NK-92 treated with Interleukin-12 subunit alpha and Interleukin-12 subunit beta, amount 100 ng/mL, for 24 hours (cell line): Measurements from ENCODE around the gene NUBPL.
"Not testable (repeated sequence)": the region's sequence is repeated elsewhere in the genome, so short reads cannot be mapped to it uniquely, and the experiment has no call there.

Experiments
- DNase-seq: peaks from one replicate; lab custom pipeline; 2025; lab: John Stamatoyannopoulos, UW

The NUBPL gene

DNA sequence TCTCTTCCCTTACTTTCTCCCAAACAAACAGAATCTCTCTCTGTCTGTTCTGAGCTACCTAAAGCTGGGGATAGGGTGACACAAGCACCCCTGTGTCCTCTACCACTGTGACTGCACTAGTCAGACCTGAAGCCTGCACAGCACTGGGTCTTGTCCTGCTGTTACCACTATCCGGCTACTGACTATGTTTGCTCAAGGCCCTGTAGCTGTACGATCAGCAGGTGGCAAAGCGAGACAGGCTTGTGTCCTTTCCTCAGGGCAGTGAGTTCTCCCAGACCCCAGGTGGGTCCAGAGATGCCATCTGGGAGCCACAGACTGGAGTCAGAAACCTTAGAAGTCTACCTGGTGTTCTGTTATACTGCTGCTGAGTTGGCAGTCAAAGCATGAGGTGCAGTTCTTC lies 116.4 kb downstream of the NUBPL start:
- DNase-seq = no peak

- DNase-seq = no peak
These were observed 117.4 kb downstream of the NUBPL start for GRCh38 chr14:31678421-31679249.

GRCh38 chr14:31682768-31683167 lies 121.6 kb downstream of the NUBPL start:
- no peak for DNase-seq

GRCh38 chr14:31687726-31688125 lies 126.5 kb downstream of the NUBPL start:
- DNase-seq = no peak

GRCh38 chr14:31690056-31690455 lies 128.9 kb downstream of the NUBPL start:
- no peak for DNase-seq

DNA sequence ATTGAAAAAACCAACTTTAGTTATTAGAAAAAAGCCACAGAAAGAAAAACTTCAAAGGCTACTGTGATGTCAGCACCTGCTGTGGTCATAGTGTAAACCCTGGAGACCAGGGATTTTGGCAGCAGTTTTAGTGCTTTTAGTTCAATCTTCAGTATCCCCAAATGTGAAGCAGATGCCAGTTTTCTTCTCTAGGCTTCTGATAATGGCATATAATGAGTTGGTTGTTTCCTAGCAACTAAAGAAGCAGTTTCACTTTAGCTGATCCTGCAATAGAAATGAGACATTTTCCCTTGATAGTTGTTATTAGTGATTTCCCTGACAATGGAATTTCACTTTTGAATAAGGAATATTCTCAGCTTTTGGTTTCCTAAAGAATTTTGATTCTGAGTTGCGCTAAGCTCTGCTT lies 131.2 kb downstream of the NUBPL start:
- DNase-seq = no peak

DNA sequence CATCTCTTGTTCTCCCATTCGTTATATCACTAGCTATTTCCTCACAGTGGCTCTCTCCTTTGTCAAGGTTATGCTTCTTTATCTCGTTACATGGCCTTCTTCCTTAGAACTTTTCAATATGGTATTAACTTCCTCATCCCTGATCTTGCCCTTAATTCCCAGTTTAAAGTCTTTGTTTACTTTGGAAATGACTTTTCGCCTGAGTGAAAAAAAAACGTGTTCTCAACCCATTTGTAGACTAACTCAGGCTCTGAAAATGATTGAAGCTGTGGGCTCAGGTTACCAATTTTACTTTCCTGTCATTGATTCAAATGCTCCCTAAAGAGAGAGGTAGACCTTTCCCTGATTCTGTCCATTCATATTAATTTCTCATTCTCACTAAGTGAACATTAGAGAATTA lies 135.2 kb downstream of the NUBPL start:
- DNase-seq = no peak

- no peak for DNase-seq
These were observed 138.6 kb downstream of the NUBPL start for GRCh38 chr14:31699809-31700208.

DNA sequence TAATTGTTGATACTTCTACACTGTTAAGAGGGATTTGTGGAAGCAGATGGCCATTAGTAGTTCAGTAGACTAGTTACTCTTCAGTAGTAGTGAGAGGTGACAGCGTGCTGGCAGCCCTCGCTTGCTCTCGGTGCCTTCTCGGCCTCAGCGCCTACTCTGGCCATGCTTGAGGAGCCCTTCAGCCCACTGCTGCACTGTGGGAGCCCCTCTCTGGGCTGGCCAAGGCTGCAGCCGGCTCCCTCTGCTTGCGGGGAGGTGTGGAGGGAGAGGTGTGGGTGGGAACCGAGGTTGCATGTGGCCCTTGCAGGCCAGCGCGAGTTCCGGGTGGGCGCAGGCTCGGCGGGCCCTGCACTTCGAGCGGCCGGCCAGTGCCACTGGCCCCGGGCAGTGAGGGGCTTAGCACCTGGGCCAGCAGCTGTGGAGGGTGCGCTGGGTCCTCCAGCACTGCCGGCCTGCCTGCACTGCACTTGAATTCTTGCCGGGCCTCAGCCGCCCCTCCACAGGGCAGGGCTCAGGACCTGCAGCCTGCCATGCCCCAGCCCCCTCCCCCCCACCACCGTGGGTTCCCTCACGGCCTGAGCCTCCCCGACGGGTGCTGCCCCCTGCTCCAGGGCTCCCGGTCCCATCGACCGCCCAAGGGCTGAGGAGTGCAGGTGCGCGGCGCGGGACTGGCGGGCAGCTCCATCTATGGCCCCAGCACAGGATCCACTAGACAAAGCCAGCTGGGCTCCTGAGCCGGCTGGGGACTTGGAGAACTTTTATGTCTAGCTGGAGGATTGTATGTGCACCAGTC lies 139.3 kb downstream of the NUBPL start:
- no peak for DNase-seq

DNA sequence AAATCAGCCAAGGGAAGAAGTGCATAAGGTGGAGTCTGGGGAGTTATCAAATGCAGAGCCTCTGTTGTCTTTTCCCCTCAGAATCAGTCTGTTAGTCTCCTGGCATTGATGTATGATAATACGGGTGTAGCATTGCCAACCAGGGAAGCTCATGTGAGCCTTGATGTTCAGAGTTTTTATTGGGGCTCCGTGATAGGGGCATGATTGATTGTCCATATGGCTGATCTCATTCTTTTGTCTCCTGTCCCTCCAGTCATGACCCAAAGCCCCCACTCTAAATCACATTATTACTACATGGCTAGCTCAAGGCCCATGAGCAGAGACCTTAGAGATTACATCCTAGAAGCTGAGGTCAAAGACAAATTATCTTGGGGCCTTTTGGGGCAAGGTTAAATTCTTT lies 140.9 kb downstream of the NUBPL start:
- no peak for DNase-seq

DNA sequence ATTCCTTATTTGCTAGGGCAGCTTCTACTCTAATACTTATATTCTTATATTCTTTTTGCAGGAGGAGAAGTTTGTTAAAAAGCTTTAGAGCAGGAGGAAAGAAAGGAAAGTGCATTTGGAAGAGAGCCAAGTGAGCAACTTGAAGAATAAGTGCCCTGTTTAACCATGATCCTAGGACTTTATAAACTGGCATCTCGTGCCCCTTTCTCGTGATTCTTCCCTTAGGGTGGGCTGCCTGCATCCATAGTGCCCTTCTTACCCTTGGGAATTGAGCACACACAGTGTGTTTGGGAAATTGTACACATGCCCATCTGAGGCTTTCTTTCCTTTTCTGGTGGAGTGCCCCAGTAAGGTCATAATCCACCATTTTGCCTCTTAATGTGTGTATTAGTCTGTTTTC lies 141.9 kb downstream of the NUBPL start:
- no peak for DNase-seq

- DNase-seq = no peak
These were observed 144.5 kb downstream of the NUBPL start for GRCh38 chr14:31705731-31706130.

DNA sequence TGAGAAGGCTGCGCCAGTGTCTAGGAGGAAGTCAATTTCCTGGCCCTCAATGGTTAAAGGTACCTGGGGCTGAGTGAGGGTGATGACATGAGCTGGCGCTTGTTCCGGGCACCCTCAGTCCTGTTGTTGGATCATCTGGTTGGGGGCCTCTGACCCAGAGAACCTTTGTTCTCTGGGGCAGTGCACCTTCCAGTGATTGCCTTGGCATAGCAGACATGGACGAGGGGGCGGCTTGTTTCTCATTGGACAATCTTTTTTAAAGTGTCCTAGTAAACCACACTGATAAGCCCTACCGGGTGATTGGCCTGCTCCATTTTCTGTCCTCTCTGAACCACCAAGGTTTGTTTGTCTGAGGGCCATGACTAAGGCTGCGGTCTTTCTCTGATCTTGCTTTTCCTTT lies 147.5 kb downstream of the NUBPL start:
- DNase-seq = not testable (repeated sequence)

- DNase-seq = no peak
These were observed 151.3 kb downstream of the NUBPL start for GRCh38 chr14:31712244-31713127.

DNA sequence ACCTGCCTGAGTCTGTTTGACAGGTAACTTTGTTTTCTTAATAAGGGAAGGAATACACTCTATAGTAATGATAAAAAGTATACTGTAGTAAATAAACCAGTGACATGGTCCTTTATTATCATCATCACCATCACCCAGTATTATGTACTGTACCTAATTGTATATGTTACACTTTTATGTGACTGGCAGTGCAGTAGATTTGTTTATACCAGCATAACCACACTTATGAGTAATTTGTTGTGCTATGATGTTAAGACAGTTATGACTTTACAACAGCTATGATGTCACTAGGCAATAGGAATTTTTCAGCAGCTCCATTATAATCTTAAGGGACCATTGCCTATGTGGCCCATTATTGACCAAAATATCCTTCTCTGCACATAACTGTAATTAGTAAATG lies 155.0 kb downstream of the NUBPL start:
- no peak for DNase-seq

GRCh38 chr14:31717294-31718085 lies 156.3 kb downstream of the NUBPL start:
- no peak for DNase-seq

DNA sequence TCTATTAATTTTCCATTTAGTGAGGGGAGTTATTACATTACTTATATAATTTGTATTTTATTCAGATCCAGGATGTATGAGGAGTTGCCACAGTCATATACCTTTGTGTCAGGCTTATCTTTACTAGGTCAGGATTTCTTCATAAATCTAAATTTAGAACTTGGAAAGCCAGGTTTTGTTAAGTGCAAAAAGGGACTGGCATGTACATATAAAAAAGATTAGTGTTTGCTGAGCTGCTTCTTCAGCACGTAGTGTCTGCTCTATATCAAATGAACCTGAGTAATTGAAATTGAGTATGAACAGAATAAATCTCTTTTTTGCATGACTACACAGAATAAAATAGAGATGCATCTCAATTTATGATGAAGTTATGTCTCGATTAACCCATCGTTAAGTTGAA lies 157.4 kb downstream of the NUBPL start:
- no peak for DNase-seq

- no peak for DNase-seq
These were observed 157.8 kb downstream of the NUBPL start for GRCh38 chr14:31718985-31719384.

GRCh38 chr14:31726337-31726736 lies 165.1 kb downstream of the NUBPL start:
- no peak for DNase-seq

GRCh38 chr14:31727797-31728196 lies 166.6 kb downstream of the NUBPL start:
- DNase-seq = no peak

DNA sequence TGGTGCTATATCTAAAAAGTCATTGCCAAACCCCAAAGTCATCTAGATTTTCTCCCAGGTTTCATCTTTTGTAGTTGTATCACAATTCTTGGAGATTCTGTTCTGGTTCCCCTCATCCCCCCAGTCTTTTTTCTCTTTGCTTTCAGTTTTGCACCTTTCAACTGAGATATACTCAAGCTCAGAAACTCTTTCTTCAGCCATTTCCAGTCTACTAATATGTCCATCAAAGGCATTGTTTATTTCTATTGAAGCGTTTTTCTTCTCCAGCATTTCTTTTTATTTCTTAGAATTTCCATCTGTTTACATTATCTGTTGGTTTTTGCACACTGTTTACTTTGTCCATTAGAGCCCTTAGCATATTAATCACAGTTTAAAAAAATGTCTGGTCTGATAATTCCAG lies 179.5 kb downstream of the NUBPL start:
- DNase-seq = no peak

DNA sequence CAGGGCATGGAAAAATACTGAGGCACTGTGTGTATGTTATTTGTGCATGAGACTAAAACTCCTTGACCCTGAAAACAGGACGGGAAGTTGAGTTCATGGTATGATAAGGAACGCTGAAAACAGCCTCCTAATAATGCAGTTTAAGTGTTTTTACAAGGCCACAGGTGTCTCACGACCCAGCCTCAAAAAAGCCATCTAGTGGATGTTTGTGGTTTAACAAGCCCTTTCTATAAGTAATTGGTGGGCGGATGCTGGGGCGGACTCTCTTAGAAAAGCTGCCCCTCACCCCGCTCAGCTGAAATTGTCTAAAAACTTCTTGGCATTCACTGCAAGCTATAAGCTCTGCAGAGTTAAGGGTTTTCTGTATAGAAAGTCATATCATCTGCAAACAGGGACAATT lies 184.5 kb downstream of the NUBPL start:
- no peak for DNase-seq
